Thoracic aorta (tissue), 2 donors: ENCODE data around the gene DBR1. TPM values are rescaled to one million over a fixed set of nuclear protein-coding genes. Genes with fewer than 3 reads are reported as not detected.

Source experiments
- ATAC-seq: fragments of 150-250 bp; one replicate; pipeline ENCODE4 v1.8.0; 2017; ENCODE audit warnings: low read depth; ENCODE audit not compliant: insufficient number of reproducible peaks, low FRiP score
- DNase-seq: peaks from one replicate; pipeline ENCODE4 v3.0.0-alpha.2; 2020; ENCODE audit warnings: low spot score
- H3K27ac ChIP-seq, 2 donors: fragments of 200-600 bp; sonication (generic); 1 replicate in 1 of 2; 2 replicates in 1 of 2; pipeline ENCODE4 v1.5.1; 2016; ENCODE audit warnings: mild to moderate bottlenecking in 2 of 2, moderate library complexity in 2 of 2
- H3K27me3 ChIP-seq: fragments of 200-600 bp; sonication (generic); replicated peaks from 2 replicates; pipeline ENCODE4 v1.6.0; 2016; ENCODE audit warnings: mild to moderate bottlenecking; ENCODE audit not compliant: insufficient read depth
- H3K36me3 ChIP-seq: fragments of 200-600 bp; sonication (generic); one replicate; pipeline ENCODE4 v1.5.1; 2016
- H3K4me1 ChIP-seq, 2 donors: fragments of 200-600 bp; sonication (generic); 1 replicate in 1 of 2; 2 replicates in 1 of 2; pipeline versions ENCODE4 v1.5.1 to v1.6.0; 2016; ENCODE audit warnings: low read depth in 2 of 2, mild to moderate bottlenecking in 1 of 2; ENCODE audit not compliant: control insufficient read depth in 1 of 2
- H3K4me3 ChIP-seq: fragments of 200-600 bp; sonication (generic); 2 replicates; pipeline ENCODE4 v1.5.1; 2016; ENCODE audit warnings: mild to moderate bottlenecking
- H3K9me3 ChIP-seq: fragments of 200-600 bp; sonication (generic); 2 replicates; pipeline ENCODE4 v1.5.1; 2016
- CTCF ChIP-seq: fragments of 200-600 bp; sonication (generic); IDR thresholded peaks from one replicate; pipeline ENCODE4 v1.5.1; 2019; ENCODE audit warnings: antibody characterized with exemption
- total RNA-seq, 2 donors: library from RNA; depleted of rRNA; stranded (reverse); fragments of >200 nt; gene quantifications; one replicate each; pipeline versions ENCODE4 v1.1.0 to v1.2.3, GENCODE V29; 2016

Gene DBR1
- total RNA-seq, 2 donors from 2014 or later = 9.9 to 12.6 TPM

- H3K27ac ChIP-seq = no peak overlapping the region
- H3K36me3 ChIP-seq = no peaks in the 10 kb centered on the region
- H3K27me3 ChIP-seq = no peaks in the 10 kb centered on the region
- H3K9me3 ChIP-seq = no peaks in the 10 kb centered on the region
- TF ChIP-seq CTCF = no peak
- DNase-seq = no peak
- no peak for ATAC-seq
- no peak overlapping the region for H3K4me3 ChIP-seq
- H3K4me1 ChIP-seq = peaks cover 0 to 3% of the 10 kb centered on the region in 2 donors
Observed at GRCh38 chr3:138140940-138141339, 33.8 kb downstream of the DBR1 start.

- H3K36me3 ChIP-seq = no peaks in the 10 kb centered on the region
- H3K9me3 ChIP-seq = no peaks in the 10 kb centered on the region
- H3K27ac ChIP-seq = no peak overlapping the region
- peaks cover 0 to 3% of the 10 kb centered on the region in 2 donors for H3K4me1 ChIP-seq
- TF ChIP-seq CTCF = no peak
- H3K27me3 ChIP-seq = no peaks in the 10 kb centered on the region
- ATAC-seq (no peak), DNase-seq (no peak)
- no peak overlapping the region for H3K4me3 ChIP-seq
Observed at GRCh38 chr3:138139691-138140090, 35.0 kb downstream of the DBR1 start.

- DNase-seq = no peak
- H3K9me3 ChIP-seq = no peaks in the 10 kb centered on the region
- H3K4me3 ChIP-seq = no peak overlapping the region
- H3K36me3 ChIP-seq = no peaks in the 10 kb centered on the region
- H3K27ac ChIP-seq = no peak overlapping the region
- no peak for ATAC-seq
- peaks cover 0 to 3% of the 10 kb centered on the region in 2 donors for H3K4me1 ChIP-seq
- no peak for TF ChIP-seq CTCF
- H3K27me3 ChIP-seq = no peaks in the 10 kb centered on the region
Observed at GRCh38 chr3:138137861-138138260, 36.9 kb downstream of the DBR1 start.

- Histone ChIP-seq H3K4me1 (peaks cover 0 to 3% of the 10 kb centered on the region in 2 donors), H3K27me3 (no peaks in the 10 kb centered on the region), H3K4me3 (no peak overlapping the region), H3K9me3 (no peaks in the 10 kb centered on the region), H3K36me3 (no peaks in the 10 kb centered on the region), H3K27ac (no peak overlapping the region)
- no peak for DNase-seq
- ATAC-seq = no peak
- no peak for TF ChIP-seq CTCF
Observed at GRCh38 chr3:138136201-138136600, 38.5 kb downstream of the DBR1 start.

GRCh38 chr3:138135833-138136194 is 38.9 kb downstream of the DBR1 start:
- H3K4me1 ChIP-seq = peaks cover 0 to 3% of the 10 kb centered on the region in 2 donors
- no peaks in the 10 kb centered on the region for H3K27me3 ChIP-seq
- no peak for ATAC-seq
- H3K4me3 ChIP-seq = no peak overlapping the region
- no peaks in the 10 kb centered on the region for H3K36me3 ChIP-seq
- H3K27ac ChIP-seq = no peak overlapping the region
- no peak for TF ChIP-seq CTCF
- H3K9me3 ChIP-seq = no peaks in the 10 kb centered on the region
- no peak for DNase-seq
